HG03460 (cell line): ENCODE results near the gene PATZ1.
A peak's percentile ranks its signal among the peaks of the same experiment; 100 is the strongest.
"Not testable (repeated sequence)": the region's sequence is repeated elsewhere in the genome, so short reads cannot be mapped to it uniquely, and the experiment has no call there.

Experiments
- ATAC-seq: cut with Tn5 transposase; IDR thresholded peaks from one replicate; pipeline ENCODE4 v1.9.1; 2021; ENCODE audit not compliant: unreplicated experiment

The PATZ1 gene, protein sequence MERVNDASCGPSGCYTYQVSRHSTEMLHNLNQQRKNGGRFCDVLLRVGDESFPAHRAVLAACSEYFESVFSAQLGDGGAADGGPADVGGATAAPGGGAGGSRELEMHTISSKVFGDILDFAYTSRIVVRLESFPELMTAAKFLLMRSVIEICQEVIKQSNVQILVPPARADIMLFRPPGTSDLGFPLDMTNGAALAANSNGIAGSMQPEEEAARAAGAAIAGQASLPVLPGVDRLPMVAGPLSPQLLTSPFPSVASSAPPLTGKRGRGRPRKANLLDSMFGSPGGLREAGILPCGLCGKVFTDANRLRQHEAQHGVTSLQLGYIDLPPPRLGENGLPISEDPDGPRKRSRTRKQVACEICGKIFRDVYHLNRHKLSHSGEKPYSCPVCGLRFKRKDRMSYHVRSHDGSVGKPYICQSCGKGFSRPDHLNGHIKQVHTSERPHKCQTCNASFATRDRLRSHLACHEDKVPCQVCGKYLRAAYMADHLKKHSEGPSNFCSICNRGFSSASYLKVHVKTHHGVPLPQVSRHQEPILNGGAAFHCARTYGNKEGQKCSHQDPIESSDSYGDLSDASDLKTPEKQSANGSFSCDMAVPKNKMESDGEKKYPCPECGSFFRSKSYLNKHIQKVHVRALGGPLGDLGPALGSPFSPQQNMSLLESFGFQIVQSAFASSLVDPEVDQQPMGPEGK

DNA sequence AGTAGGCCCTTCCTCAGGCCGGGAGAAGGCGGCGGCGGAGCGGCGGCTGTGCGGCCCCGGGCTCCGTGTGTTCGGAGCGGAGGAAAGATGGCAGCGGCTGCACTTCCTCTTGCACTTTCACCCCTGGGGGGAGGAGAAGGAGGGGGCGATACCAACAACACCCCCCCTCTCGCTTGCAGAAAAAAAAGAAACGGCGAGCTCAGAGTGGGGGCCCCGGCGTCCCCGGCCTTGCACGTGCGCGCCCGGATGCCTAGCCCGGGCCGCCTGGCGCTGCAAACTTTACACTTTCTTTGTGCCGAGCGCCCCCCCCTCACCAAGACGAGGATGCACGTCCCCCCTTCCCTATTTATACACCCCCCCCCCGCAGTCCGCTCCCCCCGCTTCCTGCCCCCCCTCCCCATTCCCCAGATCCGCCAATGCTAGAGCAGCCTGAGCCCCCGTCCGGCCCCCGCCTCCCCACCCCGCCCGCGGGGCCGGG is at the start of gene PATZ1:
Gene PATZ1, minus strand, starts transcription at position 92 of the 478 bp plus-strand sequence. CDS start 744 bp downstream, outside the sequence.
- peak; percentile 22 for ATAC-seq

DNA sequence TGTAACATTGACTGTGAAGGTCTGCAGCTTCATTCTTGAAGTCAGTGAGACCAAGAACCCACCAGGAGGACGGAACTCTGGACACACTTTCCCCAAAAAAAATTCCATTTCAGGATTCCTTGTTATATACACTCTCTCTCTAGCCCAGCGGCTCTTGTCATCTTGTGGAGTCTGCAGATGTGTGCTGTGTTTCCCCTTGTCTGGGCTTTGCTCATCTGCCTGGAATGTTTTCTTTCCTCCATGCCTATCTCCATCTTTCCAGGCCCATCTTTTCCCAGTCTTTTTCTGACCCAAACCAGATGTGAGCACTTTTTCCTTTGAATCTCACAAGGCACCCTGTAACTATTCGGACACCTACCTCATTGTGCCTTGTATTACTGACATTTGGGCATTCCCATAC is 48.2 kb upstream of the PATZ1 start:
- ATAC-seq, result no peak

DNA sequence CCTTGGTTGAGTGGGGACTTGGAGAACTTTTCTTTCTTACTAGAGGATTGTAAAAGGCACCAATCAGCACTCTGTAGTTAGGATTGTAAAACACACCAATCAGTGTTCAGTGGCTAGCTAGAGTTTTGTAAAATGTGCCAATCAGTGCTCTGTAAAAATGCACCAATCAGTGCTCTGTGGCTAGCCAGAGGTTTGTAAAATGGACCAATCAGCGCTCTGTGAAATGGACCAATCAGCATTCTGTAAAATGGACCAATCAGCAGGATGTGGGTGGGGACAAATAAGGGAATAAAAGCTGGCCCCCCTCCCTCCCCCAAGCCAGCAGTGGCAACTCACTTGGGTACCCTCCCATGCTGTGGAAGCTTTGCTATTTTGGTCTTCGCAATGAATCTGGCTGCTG is 47.7 kb upstream of the PATZ1 start:
- ATAC-seq, result no peak

DNA sequence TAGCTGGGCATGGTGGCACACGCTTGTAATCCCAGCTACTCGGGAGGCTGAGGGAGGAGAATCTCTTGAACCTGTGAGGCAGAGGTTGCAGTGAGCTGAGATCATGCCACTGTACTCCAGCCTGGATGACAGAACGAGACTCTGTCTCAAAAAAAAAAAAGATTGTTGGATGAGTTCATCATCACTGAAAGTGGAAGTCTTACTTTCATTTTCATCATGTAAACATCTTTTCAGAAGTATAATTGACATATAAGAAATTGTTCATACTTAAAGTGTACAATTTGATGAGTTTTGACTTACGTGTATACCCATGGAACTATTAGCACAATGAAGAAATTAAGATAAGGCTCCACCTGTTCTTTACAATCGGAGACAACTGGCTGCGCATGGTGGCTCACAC is 32.5 kb upstream of the PATZ1 start:
- ATAC-seq, result not testable (repeated sequence)

DNA sequence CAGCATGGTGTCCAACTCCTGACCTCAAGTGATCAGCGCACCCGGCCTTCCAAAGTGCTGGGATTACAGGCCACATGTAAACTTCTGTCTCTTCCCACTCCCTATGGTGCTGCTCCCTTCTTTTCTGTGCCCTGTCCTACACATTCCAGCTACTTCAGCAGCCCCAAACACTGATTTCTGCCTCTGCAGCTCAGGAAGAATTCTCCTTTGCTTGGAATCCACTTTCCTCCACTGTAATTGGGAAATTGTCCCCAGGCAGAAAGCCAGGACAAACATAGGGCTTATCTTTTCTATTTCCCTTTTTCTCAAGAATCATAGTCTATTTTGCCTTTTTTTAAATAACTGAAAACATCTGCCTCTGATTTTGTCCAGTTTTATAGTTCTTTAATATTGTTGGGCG is 32.0 kb upstream of the PATZ1 start:
- ATAC-seq, result no peak

DNA sequence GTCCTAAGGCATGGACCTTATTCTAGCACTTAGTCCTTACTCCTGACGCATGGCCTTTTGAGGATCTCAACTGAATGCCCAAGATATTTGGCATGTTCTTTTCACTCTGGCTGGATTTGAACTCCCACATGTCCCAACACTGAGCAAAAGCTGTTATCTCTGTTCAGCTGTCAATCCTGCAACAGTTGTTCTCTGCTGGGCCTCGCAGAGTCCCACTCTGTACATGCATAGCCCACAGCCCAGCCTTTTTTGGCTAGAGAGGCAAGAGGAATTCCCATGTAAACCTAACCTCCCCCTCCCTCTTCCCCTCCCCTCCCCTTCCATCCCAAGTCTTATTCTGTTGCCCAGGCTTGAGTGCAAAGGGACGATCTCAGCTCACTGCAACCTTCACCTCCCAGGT is 31.5 kb upstream of the PATZ1 start:
- ATAC-seq, result no peak

DNA sequence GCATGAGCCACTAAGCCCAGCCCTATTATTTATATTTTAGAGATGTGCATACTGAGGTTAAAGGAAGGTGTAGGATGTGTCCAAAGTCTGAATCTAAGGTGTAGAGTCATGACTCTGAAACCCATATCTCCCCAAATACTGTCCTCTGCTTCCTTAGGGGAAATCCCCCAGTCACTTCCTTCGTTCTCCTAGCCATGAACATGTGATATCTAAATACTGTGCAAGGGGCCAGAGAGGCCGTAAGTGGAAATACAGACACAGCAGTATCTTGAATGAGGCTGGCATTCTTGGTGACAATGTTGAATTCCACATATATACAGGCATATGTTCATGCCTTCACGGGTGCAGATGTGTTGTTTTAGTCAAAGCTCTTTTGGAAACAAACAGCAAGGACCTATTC is 21.3 kb upstream of the PATZ1 start:
- ATAC-seq, result no peak

DNA sequence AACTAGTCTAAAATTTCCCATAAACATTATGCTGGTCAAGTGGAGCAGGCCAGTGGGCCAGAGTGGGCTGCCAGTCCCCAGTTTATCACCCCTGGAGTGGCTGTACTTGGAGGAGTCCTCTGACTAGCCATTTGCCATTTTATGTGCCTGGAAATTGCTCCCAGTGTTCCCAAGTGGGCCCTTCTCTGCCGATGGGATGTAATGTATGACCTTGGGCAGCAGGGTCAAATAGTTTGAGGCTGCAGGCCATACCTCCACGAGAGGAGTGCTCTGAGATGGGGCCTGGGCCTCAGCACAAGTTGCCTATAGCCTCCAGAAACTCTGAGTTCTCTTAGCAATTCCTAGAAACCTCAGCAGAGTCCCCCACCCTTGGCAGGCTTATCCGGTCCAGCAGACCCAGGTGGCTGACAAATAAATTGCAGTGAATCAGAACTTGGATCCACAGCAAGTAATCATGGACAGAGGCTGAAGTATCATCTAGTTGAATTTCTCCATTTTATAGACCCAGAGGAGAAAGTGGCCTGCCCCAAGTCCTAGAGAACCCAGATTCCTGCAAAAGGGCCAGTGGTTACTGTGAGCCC is 17.8 kb upstream of the PATZ1 start:
- ATAC-seq, result no peak

DNA sequence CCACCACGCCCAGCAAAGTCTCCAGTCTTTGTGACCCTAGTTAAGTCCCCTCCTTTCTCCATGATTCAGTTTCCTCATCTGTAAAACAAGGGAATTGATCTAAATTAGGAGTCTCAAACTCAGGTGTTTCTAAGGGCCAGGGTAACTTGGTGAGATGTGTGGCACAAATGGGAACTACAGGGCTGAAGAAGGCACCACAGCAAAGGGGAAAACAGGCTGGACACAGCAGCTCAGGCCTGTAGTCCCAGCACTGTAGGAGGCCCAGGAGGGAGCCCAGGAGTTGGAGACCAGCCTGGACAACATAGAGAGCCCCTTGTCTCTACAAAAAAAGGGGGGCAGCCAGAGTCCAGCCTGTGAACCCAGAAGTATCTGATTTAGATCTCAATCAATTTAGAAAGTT is 15.6 kb upstream of the PATZ1 start:
- ATAC-seq, result no peak

DNA sequence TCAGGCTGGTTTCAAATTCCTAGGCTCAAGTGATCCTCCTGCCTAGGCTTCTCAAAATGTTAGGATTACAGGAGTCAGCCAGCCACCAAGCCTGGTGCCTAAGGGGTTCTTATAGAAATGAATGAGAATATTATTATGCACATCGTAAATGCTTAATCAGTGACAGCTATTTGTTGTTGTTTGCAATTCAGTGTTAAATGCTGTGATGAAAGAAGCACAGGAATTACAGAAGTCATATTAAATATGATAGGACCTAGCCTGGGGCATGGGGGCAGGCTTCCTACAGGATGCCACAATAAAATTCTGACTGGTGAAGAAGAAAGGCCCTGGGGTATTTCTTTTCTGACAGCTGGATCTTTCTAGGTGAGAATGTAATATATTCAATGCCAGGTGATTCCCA is 13.9 kb upstream of the PATZ1 start:
- ATAC-seq, result no peak

DNA sequence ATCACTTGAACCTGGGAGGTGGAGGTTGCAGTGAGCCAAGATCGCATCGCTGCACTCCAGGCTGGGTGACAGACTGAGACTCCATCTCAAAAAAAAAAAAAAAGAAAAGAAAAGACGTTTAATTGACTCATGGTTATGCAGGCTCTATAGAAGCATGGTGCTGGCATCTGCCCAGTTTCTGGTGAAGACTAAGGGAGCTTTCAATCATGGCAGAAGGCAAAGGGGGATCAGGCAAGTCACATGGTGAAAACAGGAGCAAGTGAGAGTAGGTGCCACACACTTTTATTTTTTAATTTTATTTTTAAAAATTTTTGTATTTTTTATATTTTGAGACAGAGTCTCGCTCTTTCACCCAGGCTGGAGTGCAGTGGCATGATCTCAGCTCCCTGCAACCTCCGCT is 8.4 kb upstream of the PATZ1 start:
- no peak for ATAC-seq

DNA sequence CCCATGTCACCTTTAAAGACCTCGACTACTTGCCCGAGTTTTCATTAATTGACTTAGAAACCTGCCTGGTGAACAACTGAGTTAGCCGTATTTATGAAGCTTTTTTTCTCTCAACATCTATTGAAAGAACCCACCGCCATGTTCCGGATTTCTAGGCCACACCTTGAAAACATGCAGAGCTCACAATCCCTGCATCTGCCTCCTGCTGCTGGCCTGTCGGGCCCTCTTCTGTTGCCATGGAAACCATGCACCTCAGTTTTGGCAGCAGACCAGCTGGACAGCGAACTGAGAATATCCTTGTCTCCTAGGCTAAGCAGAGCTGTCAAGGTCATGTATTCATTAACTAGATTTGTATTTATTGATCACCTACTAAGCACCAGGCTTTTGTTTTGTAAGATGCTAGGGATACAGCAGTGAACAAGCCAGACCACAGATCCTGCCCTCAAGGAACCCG is 4.3 kb upstream of the PATZ1 start:
- ATAC-seq, result no peak

DNA sequence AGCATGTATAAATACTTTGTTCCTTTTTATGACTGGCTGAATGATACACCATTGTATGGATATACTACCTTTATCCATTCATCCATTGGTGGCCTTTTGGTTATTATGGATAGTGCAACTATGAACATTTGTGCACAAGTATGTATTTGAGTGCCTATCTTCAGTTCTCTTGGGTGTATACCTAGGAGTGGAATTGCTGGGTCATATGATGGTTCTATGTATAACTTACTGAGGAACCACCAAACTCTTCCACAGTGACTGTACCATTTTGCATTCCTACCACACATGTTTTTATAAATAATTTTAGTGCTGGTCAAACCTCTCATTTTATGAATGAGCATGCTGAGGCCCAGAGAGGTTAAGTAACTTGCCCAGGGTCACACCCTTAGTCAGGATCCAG is 3.8 kb upstream of the PATZ1 start:
- ATAC-seq, result no peak

DNA sequence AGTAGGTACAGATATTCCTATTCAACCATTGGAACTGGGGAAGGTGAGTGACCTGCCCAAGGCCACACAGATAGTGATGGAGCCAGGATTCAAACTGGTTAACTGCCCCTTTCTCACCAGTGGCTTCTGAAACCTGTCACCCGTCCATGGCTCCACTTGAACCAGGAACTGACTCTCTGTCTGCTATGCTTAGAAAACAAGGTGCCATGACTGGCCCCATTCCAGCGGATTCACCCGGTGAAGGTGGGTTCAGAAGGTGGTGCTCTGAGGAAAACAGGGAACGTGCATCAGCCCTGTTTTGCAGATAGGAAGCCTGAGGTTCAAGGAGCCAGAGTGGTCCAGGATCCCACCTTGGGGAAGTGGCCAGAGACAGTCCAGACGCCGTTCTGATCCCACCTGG is 2.6 kb upstream of the PATZ1 start:
- ATAC-seq, result no peak

DNA sequence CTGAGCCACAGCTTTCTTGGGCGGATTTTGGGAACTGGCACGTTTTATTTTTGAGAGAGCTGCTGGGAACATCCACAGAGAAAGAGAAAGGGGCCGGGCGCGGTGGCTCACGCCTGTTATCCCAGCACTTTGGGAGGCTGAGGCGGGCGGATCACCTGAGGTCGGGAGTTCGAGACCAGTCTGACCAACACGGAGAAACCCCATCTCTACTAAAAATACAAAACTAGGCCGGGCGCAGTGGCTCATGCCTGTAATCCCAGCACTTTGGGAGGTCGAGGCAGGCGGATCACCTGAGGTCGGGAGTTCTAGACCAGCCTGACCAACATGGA is 1.8 kb upstream of the PATZ1 start:
- not testable (repeated sequence) for ATAC-seq

DNA sequence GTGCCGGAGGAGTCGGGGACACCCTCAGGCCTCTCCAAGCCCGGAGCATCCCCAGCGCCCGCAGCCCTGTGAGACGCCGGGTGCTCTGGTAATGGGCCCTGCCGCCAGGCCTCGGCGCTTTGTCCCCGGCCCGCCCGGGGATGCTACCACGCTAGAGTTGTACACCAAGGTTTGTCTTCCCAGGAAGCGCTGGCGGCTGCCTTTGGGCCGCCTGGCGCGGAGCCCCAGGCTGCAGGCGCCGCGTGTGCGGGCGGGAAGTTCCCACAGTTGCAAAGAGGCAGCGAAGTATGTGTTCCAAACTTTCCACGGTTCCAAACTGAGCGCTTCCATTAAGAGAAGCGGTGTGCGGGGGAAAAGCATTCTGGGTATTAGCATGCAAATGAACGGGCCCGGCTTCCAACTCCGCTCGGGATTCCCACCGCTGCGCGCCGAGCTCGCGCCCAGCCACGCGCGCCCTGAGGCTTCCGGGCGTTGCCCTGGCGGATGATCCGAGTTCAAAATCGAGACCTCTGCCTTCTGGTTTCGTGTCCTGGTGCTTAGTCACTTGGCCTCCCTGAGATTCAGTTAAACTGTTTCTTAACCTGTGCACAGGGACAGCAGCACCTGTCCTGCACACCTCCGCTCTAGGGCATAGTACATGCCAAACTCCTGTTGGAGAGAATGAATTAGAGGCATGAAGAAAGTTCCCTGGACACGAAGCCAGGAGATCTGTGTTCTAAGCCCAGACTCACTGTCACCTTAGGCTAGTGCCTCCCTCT is 1.3 kb upstream of the PATZ1 start:
- ATAC-seq, result no peak

DNA sequence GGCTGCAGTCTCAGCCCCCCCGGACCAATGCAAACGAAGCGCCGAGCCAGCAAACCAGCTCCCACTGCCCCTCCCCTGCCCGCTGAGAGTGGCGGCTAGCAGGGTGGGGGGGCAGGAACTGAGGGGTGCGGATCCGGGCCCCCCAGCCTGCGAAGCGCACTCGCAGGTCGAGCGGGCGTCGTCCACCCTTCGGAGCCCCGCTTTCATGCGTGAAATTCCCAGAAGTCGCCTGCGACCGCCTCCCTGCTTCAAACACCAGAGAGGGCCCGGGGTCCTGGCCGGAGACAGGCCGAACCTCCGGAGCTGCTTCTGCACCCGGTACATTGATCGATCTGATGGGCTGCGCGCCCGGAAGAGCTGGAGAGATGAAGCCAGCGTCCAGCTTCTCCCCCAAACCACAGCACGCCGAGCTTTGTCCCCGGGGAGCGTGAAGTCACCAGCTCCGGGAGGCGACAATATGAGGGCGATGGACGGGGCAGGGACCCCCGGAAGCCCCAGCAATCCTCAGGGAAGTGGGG is 646 bp upstream of the PATZ1 start:
- ATAC-seq, result no peak

DNA sequence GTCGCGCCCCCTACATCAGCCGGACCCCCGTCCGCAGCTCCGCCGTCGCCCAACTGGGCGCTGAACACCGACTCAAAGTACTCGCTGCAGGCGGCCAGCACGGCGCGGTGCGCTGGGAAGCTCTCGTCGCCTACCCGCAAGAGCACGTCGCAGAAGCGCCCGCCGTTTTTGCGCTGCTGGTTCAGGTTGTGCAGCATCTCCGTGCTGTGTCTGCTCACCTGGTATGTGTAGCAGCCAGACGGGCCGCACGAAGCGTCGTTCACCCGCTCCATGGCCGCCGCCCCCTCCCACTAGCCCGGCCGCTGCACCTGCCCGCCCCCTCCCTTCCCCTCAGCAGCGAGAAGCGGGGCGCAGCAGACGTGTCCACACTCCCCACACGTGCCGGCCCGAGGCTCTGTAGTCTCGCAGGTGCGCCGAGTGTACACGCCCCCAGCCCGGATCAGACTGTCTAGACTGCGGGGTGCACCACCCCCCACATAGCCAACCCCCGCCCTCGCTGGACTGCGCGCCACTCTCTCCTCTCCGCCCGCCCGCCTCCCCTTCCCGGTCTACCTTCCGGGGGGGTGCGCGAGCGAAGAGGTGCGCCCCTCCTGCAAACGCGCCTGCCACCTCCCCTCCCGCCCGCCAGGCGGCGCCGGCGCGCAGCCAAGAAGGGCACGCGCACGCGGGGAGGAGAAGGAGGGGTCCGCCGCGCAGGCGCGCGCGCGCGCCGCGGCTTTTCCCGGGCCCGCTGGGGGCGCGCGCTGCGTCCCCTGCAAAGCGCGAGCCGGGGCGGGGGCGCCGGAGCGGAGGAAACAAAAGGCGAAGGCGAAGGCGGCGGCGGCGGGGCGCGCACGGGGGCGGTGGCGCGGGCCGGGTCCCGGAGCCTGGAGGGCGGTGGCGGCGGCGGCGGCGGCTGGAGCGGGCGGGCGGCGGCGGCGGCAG is 553 bp downstream of the PATZ1 start:
- peak; percentile 38 for ATAC-seq

DNA sequence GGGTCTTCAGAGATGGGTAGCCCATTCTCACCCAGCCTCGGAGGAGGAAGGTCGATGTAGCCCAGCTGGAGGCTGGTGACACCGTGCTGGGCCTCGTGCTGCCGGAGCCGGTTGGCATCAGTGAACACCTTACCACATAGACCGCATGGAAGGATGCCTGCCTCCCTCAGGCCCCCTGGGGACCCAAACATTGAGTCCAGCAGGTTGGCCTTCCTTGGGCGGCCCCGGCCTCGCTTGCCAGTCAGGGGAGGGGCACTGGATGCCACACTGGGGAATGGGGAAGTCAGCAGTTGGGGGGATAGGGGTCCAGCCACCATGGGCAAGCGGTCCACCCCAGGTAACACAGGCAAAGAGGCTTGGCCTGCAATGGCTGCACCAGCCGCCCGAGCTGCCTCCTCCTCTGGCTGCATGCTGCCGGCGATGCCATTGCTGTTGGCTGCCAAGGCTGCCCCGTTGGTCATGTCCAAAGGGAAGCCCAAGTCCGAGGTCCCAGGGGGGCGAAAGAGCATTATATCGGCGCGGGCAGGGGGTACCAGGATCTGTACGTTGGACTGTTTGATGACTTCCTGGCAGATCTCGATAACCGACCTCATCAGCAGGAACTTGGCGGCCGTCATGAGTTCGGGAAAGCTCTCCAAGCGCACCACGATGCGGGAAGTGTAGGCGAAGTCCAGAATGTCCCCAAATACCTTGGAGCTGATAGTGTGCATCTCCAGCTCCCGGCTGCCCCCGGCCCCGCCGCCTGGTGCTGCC is 1.4 kb downstream of the PATZ1 start:
- ATAC-seq, result no peak

DNA sequence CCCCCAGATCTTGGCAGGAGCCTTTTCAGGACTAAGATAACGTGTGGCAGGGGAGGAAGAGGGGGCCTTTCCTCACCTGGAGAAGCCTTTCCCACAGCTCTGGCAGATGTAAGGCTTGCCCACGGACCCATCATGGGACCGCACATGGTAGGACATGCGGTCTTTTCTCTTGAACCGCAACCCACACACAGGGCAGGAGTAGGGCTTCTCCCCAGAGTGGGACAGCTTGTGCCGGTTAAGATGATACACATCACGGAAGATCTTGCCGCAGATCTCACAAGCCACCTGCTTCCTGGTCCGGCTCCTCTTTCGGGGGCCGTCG is 1.9 kb downstream of the PATZ1 start:
- ATAC-seq, result no peak
